Measurements from ENCODE around the gene OXCT2. TPM values are rescaled to one million over a fixed set of nuclear protein-coding genes. Genes with fewer than 3 reads are reported as not detected.
"Not testable (repeated sequence)": the region's sequence is repeated elsewhere in the genome, so short reads cannot be mapped to it uniquely, and the experiment has no call there.

The OXCT2 gene
- polyA plus RNA-seq, 1 donor from 2014 or later: not detected

- H3K4me2 ChIP-seq (ENCODE audit: low read length): no peak overlapping the region
- no peaks in the 10 kb centered on the region for H3F3A ChIP-seq (ENCODE audit: insufficient read depth, low read length, poor library complexity, severe bottlenecking)
- no peak overlapping the region for H3K27ac ChIP-seq (ENCODE audit: low read length)
- H3K9me2 ChIP-seq (ENCODE audit: insufficient read depth, low read length): no peaks in the 10 kb centered on the region
- H4K20me1 ChIP-seq (ENCODE audit: insufficient read depth): no peaks in the 10 kb centered on the region
- no peak overlapping the region for H2AFZ ChIP-seq (ENCODE audit: low read depth, low read length)
- no peaks in the 10 kb centered on the region for H3K79me2 ChIP-seq (replicated peaks; ENCODE audit: insufficient read depth, low read length)
- no peak overlapping the region for H3K4me3 ChIP-seq (ENCODE audit: low read length)
- peaks cover 39% of the 10 kb centered on the region for H3K27me3 ChIP-seq (ENCODE audit: insufficient read depth, low read depth, low read length)
- no peaks in the 10 kb centered on the region for H3K9me3 ChIP-seq (ENCODE audit: low read length)
- H3K9ac ChIP-seq (ENCODE audit: low read length): no peak overlapping the region
- no peaks in the 10 kb centered on the region for H3K36me3 ChIP-seq (ENCODE audit: insufficient read depth, low read length)
- TF ChIP-seq SMC3 (conservative IDR thresholded peaks at IDR 0.05; ENCODE audit: poor library complexity) (no peak), MXI1 (conservative IDR thresholded peaks at IDR 0.05; ENCODE audit: poor library complexity, severe bottlenecking) (no peak), EP300 (conservative IDR thresholded peaks at IDR 0.05; ENCODE audit: poor library complexity, severe bottlenecking) (no peak), RAD21 (conservative IDR thresholded peaks at IDR 0.05) (no peak), POLR2AphosphoS5 (IDR thresholded peaks at IDR 0.05) (no peak), REST (IDR thresholded peaks at IDR 0.05; ENCODE audit: borderline replicate concordance) (no peak), CTCF (IDR thresholded peaks at IDR 0.05; ENCODE audit: poor library complexity, severe bottlenecking) (no peak)
These were observed 17.2 kb upstream of the OXCT2 start for GRCh38 chr1:39788426-39788757.

- not testable (repeated sequence) for H3K9me2 ChIP-seq (ENCODE audit: insufficient read depth, low read length); H4K20me1 ChIP-seq (ENCODE audit: insufficient read depth); H3K36me3 ChIP-seq (ENCODE audit: insufficient read depth, low read length); H3K79me2 ChIP-seq (replicated peaks; ENCODE audit: insufficient read depth, low read length); H3K4me3 ChIP-seq (ENCODE audit: low read length); H3K4me2 ChIP-seq (ENCODE audit: low read length); H3K9me3 ChIP-seq (ENCODE audit: low read length); H3K27ac ChIP-seq (ENCODE audit: low read length); H2AFZ ChIP-seq (ENCODE audit: low read depth, low read length); H3F3A ChIP-seq (ENCODE audit: insufficient read depth, low read length, poor library complexity, severe bottlenecking); H3K9ac ChIP-seq (ENCODE audit: low read length)
- peaks cover 39% of the 10 kb centered on the region for H3K27me3 ChIP-seq (ENCODE audit: insufficient read depth, low read depth, low read length)
These were observed 16.8 kb upstream of the OXCT2 start for GRCh38 chr1:39787964-39788363.

GRCh38 chr1:39787468-39787867 lies 16.3 kb upstream of the OXCT2 start:
- Histone ChIP-seq H3K9ac (ENCODE audit: low read length) (no peak overlapping the region), H3K9me3 (ENCODE audit: low read length) (no peaks in the 10 kb centered on the region), H3K9me2 (ENCODE audit: insufficient read depth, low read length) (no peaks in the 10 kb centered on the region), H3K36me3 (ENCODE audit: insufficient read depth, low read length) (no peaks in the 10 kb centered on the region), H3F3A (ENCODE audit: insufficient read depth, low read length, poor library complexity, severe bottlenecking) (no peaks in the 10 kb centered on the region), H3K79me2 (replicated peaks; ENCODE audit: insufficient read depth, low read length) (no peaks in the 10 kb centered on the region), H3K27ac (ENCODE audit: low read length) (no peak overlapping the region), H3K4me2 (ENCODE audit: low read length) (no peak overlapping the region), H4K20me1 (ENCODE audit: insufficient read depth) (no peaks in the 10 kb centered on the region), H3K27me3 (ENCODE audit: insufficient read depth, low read depth, low read length) (peaks cover 39% of the 10 kb centered on the region), H2AFZ (ENCODE audit: low read depth, low read length) (no peak overlapping the region), H3K4me3 (ENCODE audit: low read length) (no peak overlapping the region)
- TF ChIP-seq TAF1 (IDR thresholded peaks at IDR 0.05; ENCODE audit: low read depth) (no peak), SMC3 (conservative IDR thresholded peaks at IDR 0.05; ENCODE audit: poor library complexity) (no peak), EP300 (conservative IDR thresholded peaks at IDR 0.05; ENCODE audit: poor library complexity, severe bottlenecking) (no peak), MXI1 (conservative IDR thresholded peaks at IDR 0.05; ENCODE audit: poor library complexity, severe bottlenecking) (no peak), POLR2AphosphoS5 (IDR thresholded peaks at IDR 0.05) (no peak), REST (IDR thresholded peaks at IDR 0.05; ENCODE audit: borderline replicate concordance) (no peak), RAD21 (conservative IDR thresholded peaks at IDR 0.05) (no peak)

GRCh38 chr1:39787108-39787375 lies 15.9 kb upstream of the OXCT2 start:
- H3K36me3 ChIP-seq (ENCODE audit: insufficient read depth, low read length); H3K27ac ChIP-seq (ENCODE audit: low read length); H3K79me2 ChIP-seq (replicated peaks; ENCODE audit: insufficient read depth, low read length); H3K9me3 ChIP-seq (ENCODE audit: low read length); H4K20me1 ChIP-seq (ENCODE audit: insufficient read depth); H3K4me2 ChIP-seq (ENCODE audit: low read length); H3K4me3 ChIP-seq (ENCODE audit: low read length); H3K9me2 ChIP-seq (ENCODE audit: insufficient read depth, low read length); H2AFZ ChIP-seq (ENCODE audit: low read depth, low read length); H3F3A ChIP-seq (ENCODE audit: insufficient read depth, low read length, poor library complexity, severe bottlenecking); H3K9ac ChIP-seq (ENCODE audit: low read length): not testable (repeated sequence)
- peaks cover 39% of the 10 kb centered on the region for H3K27me3 ChIP-seq (ENCODE audit: insufficient read depth, low read depth, low read length)
